Measurements from ENCODE around the gene CRHR1.

Gene CRHR1

GRCh38 chr17:45824901-45825492 lies 40.9 kb downstream of the CRHR1 start:
- no peak for DNase-seq (ENCODE audit: low read depth, low spot score)

GRCh38 chr17:45825792-45826191 lies 41.7 kb downstream of the CRHR1 start:
- DNase-seq (ENCODE audit: low read depth, low spot score): no peak
- H3K4me3 ChIP-seq (ENCODE audit: insufficient read length, low read depth): no peak overlapping the region
- no peaks in the 10 kb centered on the region for H3K9me3 ChIP-seq (ENCODE audit: insufficient read depth, low read length)
- no peak overlapping the region for H3K9ac ChIP-seq (ENCODE audit: insufficient read length, low read depth)
- H3K27me3 ChIP-seq (ENCODE audit: insufficient read depth, insufficient read length): no peaks in the 10 kb centered on the region
- peaks cover 17% of the 10 kb centered on the region for H3K4me1 ChIP-seq (ENCODE audit: insufficient read depth, insufficient read length)
- no peaks in the 10 kb centered on the region for H3K36me3 ChIP-seq (ENCODE audit: insufficient read depth, insufficient read length, low read length)
- TF ChIP-seq SUZ12 (IDR thresholded peaks at IDR 0.05; ENCODE audit: extremely low read depth, insufficient read depth, insufficient read length) (no peak), YY1 (IDR thresholded peaks at IDR 0.05; ENCODE audit: insufficient read depth, insufficient read length) (no peak), ZNF274 (IDR thresholded peaks at IDR 0.05; ENCODE audit: low read depth, low read length) (no peak)

More at GRCh38 chr17:45824901-45825492, 40.9 kb downstream of the CRHR1 start:
- Histone ChIP-seq H3K36me3 (ENCODE audit: insufficient read depth, insufficient read length, low read length) (no peaks in the 10 kb centered on the region), H3K9me3 (ENCODE audit: insufficient read depth, low read length) (no peaks in the 10 kb centered on the region), H3K4me3 (ENCODE audit: insufficient read length, low read depth) (no peak overlapping the region), H3K27me3 (ENCODE audit: insufficient read depth, insufficient read length) (no peaks in the 10 kb centered on the region), H3K4me1 (ENCODE audit: insufficient read depth, insufficient read length) (peaks cover 17% of the 10 kb centered on the region), H3K9ac (ENCODE audit: insufficient read length, low read depth) (no peak overlapping the region)
- no peak for TF ChIP-seq SUZ12 (IDR thresholded peaks at IDR 0.05; ENCODE audit: extremely low read depth, insufficient read depth, insufficient read length)
- no peak for TF ChIP-seq ZNF274 (IDR thresholded peaks at IDR 0.05; ENCODE audit: low read depth, low read length)
- TF ChIP-seq YY1 (IDR thresholded peaks at IDR 0.05; ENCODE audit: insufficient read depth, insufficient read length): no peak

GRCh38 chr17:45826919-45827588 lies 42.9 kb downstream of the CRHR1 start:
- peaks cover 19% of the 10 kb centered on the region for H3K4me1 ChIP-seq (ENCODE audit: insufficient read depth, insufficient read length)
- DNase-seq (ENCODE audit: low read depth, low spot score): no peak
- no peak for TF ChIP-seq SUZ12 (IDR thresholded peaks at IDR 0.05; ENCODE audit: extremely low read depth, insufficient read depth, insufficient read length)
- no peak for TF ChIP-seq YY1 (IDR thresholded peaks at IDR 0.05; ENCODE audit: insufficient read depth, insufficient read length)
- TF ChIP-seq ZNF274 (IDR thresholded peaks at IDR 0.05; ENCODE audit: low read depth, low read length): no peak
- H3K9me3 ChIP-seq (ENCODE audit: insufficient read depth, low read length): no peaks in the 10 kb centered on the region
- no peak overlapping the region for H3K4me3 ChIP-seq (ENCODE audit: insufficient read length, low read depth)
- H3K9ac ChIP-seq (ENCODE audit: insufficient read length, low read depth): no peak overlapping the region
- H3K36me3 ChIP-seq (ENCODE audit: insufficient read depth, insufficient read length, low read length): no peaks in the 10 kb centered on the region
- H3K27me3 ChIP-seq (ENCODE audit: insufficient read depth, insufficient read length): no peaks in the 10 kb centered on the region

- Histone ChIP-seq H3K4me1 (ENCODE audit: insufficient read depth, insufficient read length) (peaks cover 19% of the 10 kb centered on the region), H3K9ac (ENCODE audit: insufficient read length, low read depth) (no peak overlapping the region), H3K9me3 (ENCODE audit: insufficient read depth, low read length) (no peaks in the 10 kb centered on the region), H3K36me3 (ENCODE audit: insufficient read depth, insufficient read length, low read length) (no peaks in the 10 kb centered on the region), H3K4me3 (ENCODE audit: insufficient read length, low read depth) (no peak overlapping the region), H3K27me3 (ENCODE audit: insufficient read depth, insufficient read length) (no peaks in the 10 kb centered on the region)
- TF ChIP-seq ZNF274 (IDR thresholded peaks at IDR 0.05; ENCODE audit: low read depth, low read length) (no peak), YY1 (IDR thresholded peaks at IDR 0.05; ENCODE audit: insufficient read depth, insufficient read length) (no peak), SUZ12 (IDR thresholded peaks at IDR 0.05; ENCODE audit: extremely low read depth, insufficient read depth, insufficient read length) (no peak)
- no peak for DNase-seq (ENCODE audit: low read depth, low spot score)
These were observed 44.1 kb downstream of the CRHR1 start for GRCh38 chr17:45828171-45828570.

- Histone ChIP-seq H3K9ac (ENCODE audit: insufficient read length, low read depth) (no peak overlapping the region), H3K27me3 (ENCODE audit: insufficient read depth, insufficient read length) (no peaks in the 10 kb centered on the region), H3K4me1 (ENCODE audit: insufficient read depth, insufficient read length) (peaks cover 19% of the 10 kb centered on the region), H3K9me3 (ENCODE audit: insufficient read depth, low read length) (no peaks in the 10 kb centered on the region), H3K36me3 (ENCODE audit: insufficient read depth, insufficient read length, low read length) (no peaks in the 10 kb centered on the region), H3K4me3 (ENCODE audit: insufficient read length, low read depth) (no peak overlapping the region)
- DNase-seq (ENCODE audit: low read depth, low spot score): no peak
- TF ChIP-seq SUZ12 (IDR thresholded peaks at IDR 0.05; ENCODE audit: extremely low read depth, insufficient read depth, insufficient read length) (no peak), ZNF274 (IDR thresholded peaks at IDR 0.05; ENCODE audit: low read depth, low read length) (no peak), YY1 (IDR thresholded peaks at IDR 0.05; ENCODE audit: insufficient read depth, insufficient read length) (no peak)
These were observed 44.5 kb downstream of the CRHR1 start for GRCh38 chr17:45828582-45829133.

- no peak overlapping the region for H3K4me3 ChIP-seq (ENCODE audit: insufficient read length, low read depth)
- no peaks in the 10 kb centered on the region for H3K9me3 ChIP-seq (ENCODE audit: insufficient read depth, low read length)
- H3K4me1 ChIP-seq (ENCODE audit: insufficient read depth, insufficient read length): peaks cover 21% of the 10 kb centered on the region
- no peaks in the 10 kb centered on the region for H3K27me3 ChIP-seq (ENCODE audit: insufficient read depth, insufficient read length)
- TF ChIP-seq YY1 (IDR thresholded peaks at IDR 0.05; ENCODE audit: insufficient read depth, insufficient read length) (no peak), SUZ12 (IDR thresholded peaks at IDR 0.05; ENCODE audit: extremely low read depth, insufficient read depth, insufficient read length) (no peak), ZNF274 (IDR thresholded peaks at IDR 0.05; ENCODE audit: low read depth, low read length) (no peak)
- H3K36me3 ChIP-seq (ENCODE audit: insufficient read depth, insufficient read length, low read length): no peaks in the 10 kb centered on the region
- no peak for DNase-seq (ENCODE audit: low read depth, low spot score)
- no peak overlapping the region for H3K9ac ChIP-seq (ENCODE audit: insufficient read length, low read depth)
These were observed 49.8 kb downstream of the CRHR1 start for GRCh38 chr17:45833920-45834319.
